Effector memory CD8-positive, alpha-beta T cell (primary cell): ENCODE results near the gene GTF2H2C.
"Not testable (repeated sequence)": the region's sequence is repeated elsewhere in the genome, so short reads cannot be mapped to it uniquely, and the experiment has no call there.

Source experiments
- ATAC-seq: fragments of 150-1000 bp; cut with Tn5 transposase; replicated peaks from 2 replicates; pipeline ENCODE4 v1.10.0; 2021; ENCODE audit warnings: mild to moderate bottlenecking, moderate library complexity
- DNase-seq, 3 experiments: peaks; one replicate each; pipeline ENCODE4 v3.0.0; 2021
- H3K27ac Mint-ChIP-seq, 2 donors: one replicate each; pipeline ENCODE4 v1.8.0; 2022; ENCODE audit warnings: mild to moderate bottlenecking in 2 of 2, mixed read lengths in 2 of 2, moderate library complexity in 2 of 2
- H3K27me3 Mint-ChIP-seq, 2 donors: one replicate each; pipeline ENCODE4 v1.8.0; 2022; ENCODE audit warnings: mixed read lengths in 2 of 2
- H3K36me3 Mint-ChIP-seq: one replicate; pipeline ENCODE4 v1.8.0; 2022; ENCODE audit warnings: mild to moderate bottlenecking, moderate library complexity, mixed read lengths; ENCODE audit not compliant: insufficient read depth
- H3K4me1 Mint-ChIP-seq, 2 donors: one replicate each; pipeline ENCODE4 v1.8.0; 2022; ENCODE audit warnings: low read depth in 2 of 2, mixed read lengths in 2 of 2
- H3K4me3 Mint-ChIP-seq, 2 donors: one replicate each; pipeline ENCODE4 v1.8.0; 2022; ENCODE audit warnings: mild to moderate bottlenecking in 2 of 2, mixed read lengths in 2 of 2, moderate library complexity in 2 of 2
- H3K9me3 Mint-ChIP-seq, 2 donors: one replicate each; pipeline ENCODE4 v1.8.0; 2022; ENCODE audit warnings: mixed read lengths in 2 of 2

GTF2H2C gene

DNA sequence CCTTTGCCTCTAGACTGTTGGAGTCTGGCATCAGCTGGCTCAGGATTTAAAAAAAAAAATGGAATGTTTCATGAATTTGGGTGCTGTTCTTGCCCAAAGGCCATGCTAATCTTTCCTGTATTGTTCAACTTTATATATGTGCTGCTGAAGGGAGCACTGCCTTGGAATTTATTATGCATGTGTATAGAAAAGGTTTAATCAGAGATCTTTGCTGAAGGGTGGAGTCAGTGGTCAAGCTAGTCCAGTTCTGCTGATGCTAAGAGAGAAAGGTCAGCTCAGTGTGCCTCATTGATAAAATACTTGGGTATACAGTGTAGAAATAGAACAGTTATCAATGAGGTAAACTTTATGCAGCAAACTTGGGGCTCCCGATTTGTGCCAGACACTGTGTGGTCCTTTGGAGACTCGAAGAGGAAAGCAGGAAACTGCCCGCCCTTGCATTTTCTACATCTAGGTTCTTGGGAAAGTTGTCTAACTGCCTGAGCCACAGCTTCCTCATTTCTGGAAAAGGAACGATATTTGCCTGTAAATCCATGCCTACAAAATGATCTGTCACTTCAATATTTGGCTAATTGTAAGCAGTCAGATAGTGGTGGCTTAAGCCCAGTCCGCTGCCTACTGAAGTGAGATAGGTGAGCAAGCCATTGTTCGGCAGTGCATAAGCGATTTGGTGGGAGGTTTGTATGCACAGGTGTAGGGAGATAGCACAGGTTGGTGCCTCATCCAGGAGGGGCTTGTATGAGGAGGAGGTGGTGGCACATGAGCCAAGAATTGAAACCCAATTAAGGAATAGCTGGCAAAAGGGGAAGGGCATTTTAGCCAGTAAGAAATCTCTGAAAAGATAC, 29.2 kb upstream of the GTF2H2C start:
- no peak overlapping the region for H3K27ac Mint-ChIP-seq
- ATAC-seq (no peak), DNase-seq (no peak)
- no peaks in the 10 kb centered on the region for H3K4me1 Mint-ChIP-seq
- H3K9me3 Mint-ChIP-seq, result no peaks in the 10 kb centered on the region
- peaks cover 37 to 50% of the 10 kb centered on the region in 2 donors for H3K27me3 Mint-ChIP-seq
- no peaks in the 10 kb centered on the region for H3K36me3 Mint-ChIP-seq
- H3K4me3 Mint-ChIP-seq, result no peak overlapping the region

DNA sequence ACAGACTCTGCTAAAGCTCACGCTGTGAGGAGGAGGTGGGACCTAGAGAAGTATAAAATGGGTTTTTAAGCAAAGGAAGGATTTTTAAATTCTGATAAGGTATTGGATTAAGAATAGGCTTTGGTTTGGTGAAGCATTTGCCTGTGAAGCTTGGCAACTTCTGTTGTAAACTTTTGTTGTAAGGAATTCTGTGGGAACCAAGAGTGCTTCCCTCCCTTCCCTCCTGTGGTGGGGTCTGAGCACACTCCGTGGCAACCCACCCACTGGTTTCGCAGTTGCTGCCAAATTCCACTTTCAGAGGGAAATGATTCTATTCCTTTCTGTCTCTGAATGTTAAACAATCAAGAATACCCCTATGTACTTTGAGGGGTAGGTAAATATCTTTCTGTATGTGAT, 28.6 kb upstream of the GTF2H2C start:
- H3K36me3 Mint-ChIP-seq, result no peaks in the 10 kb centered on the region

DNA sequence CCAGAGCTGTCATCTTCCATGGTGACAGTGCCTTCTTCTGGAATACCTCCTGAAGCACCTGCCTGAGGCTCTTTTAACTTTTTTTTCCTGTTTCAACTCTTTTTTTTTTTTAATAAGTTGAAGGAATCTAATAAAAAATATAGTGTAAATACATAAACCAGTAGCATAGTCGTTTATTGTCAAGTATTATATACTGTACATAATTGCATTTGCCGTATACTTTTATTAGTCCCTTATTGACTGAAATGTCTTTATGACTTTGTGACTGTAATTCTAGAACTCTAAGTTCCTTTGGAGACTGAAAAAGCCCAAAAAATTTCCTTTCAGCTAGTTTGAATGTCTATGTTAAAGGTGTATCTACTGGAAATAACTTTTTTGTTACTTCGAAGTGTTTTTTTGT, 22.1 kb upstream of the GTF2H2C start:
- not testable (repeated sequence) for H3K27ac Mint-ChIP-seq, DNase-seq, H3K4me1 Mint-ChIP-seq, H3K9me3 Mint-ChIP-seq, H3K36me3 Mint-ChIP-seq, ATAC-seq, H3K27me3 Mint-ChIP-seq, H3K4me3 Mint-ChIP-seq

More for the DNA sequence above, 28.6 kb upstream of the GTF2H2C start:
- Mint-ChIP-seq H3K4me1 (no peaks in the 10 kb centered on the region), H3K4me3 (no peak overlapping the region), H3K27me3 (peaks cover 37 to 44% of the 10 kb centered on the region in 2 donors), H3K9me3 (no peaks in the 10 kb centered on the region), H3K27ac (no peak overlapping the region)
- ATAC-seq, result no peak
- no peak for DNase-seq

DNA sequence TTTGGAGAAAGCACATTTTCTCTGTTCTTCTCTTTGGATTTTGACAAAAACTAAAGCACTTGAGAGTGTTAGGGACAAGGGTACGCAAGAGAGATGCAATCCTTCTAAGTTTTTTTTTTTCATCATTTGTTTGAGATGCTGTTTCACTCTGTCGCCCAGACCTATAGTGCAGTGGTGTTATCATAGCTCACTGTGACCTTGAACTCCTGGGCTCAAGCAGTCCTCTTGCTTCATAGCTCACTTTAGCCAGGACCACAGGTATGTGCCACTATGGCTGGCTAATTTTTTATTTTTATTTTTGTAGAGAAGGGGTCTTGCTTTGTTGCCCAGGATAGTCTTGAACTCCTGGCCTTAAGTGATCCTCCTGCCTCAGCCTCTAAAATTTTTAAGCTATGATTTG, 21.3 kb upstream of the GTF2H2C start:
- not testable (repeated sequence) for DNase-seq, ATAC-seq, H3K36me3 Mint-ChIP-seq, H3K9me3 Mint-ChIP-seq, H3K4me3 Mint-ChIP-seq, H3K4me1 Mint-ChIP-seq, H3K27me3 Mint-ChIP-seq, H3K27ac Mint-ChIP-seq

DNA sequence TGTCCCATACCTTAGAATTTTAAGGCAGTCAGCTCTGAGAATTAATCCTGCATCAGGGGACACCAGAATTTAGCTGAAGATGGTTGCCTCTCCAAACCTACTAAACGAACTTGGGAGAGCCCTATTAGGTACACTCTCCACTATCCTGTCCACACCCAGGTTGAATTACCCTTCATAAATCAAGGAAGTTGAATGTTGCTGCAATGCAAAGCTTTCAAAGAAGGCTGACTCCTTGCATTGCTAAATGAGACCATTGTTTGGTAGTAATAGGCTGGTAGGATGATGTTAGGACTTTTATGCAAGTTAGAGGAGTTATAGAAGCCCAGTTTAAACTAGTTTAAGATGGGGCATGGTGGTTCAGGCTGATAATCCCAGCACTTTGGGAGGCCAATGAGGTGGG, 18.6 kb upstream of the GTF2H2C start:
- H3K4me1 Mint-ChIP-seq, H3K9me3 Mint-ChIP-seq, DNase-seq, H3K4me3 Mint-ChIP-seq, H3K27ac Mint-ChIP-seq, H3K27me3 Mint-ChIP-seq, H3K36me3 Mint-ChIP-seq, ATAC-seq: not testable (repeated sequence)

DNA sequence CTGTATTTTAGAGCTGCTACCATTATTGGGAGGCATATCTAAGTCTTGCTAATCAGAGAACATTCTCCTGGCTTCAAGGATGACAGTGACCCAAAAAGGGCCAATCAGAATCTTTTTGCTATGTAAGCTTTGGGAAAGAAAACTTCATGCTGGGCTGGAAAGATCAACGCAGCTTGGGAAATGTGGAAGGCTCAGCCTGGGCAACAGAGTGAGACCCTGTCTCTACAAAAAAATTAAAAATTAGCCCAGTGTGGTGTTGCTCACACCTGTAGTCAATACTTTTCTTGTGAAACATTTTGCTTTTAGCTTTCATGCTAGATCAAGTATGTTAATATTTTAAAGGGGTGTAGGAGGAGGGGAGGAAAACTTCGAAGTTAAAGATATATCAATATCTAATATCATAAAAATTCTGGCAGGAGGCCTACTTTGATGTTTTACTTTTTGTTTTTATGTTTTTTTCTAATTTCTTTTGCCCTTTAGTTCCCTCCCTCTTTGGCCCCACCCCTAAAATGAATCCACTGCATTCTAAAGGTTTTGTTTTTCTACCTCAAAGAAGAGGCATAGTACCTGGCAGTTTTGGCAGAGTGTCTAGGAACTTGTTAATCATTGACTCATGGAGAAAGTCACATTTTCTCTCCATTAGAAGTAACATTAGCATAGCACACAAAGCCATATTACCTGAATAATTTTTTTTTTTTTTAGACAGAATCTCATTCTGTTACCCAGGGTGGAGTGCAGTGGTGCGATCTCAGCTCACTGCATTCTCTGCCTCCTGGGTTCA, 17.0 kb upstream of the GTF2H2C start:
- DNase-seq, H3K9me3 Mint-ChIP-seq, H3K27me3 Mint-ChIP-seq, H3K4me1 Mint-ChIP-seq, ATAC-seq, H3K27ac Mint-ChIP-seq, H3K36me3 Mint-ChIP-seq, H3K4me3 Mint-ChIP-seq: not testable (repeated sequence)

DNA sequence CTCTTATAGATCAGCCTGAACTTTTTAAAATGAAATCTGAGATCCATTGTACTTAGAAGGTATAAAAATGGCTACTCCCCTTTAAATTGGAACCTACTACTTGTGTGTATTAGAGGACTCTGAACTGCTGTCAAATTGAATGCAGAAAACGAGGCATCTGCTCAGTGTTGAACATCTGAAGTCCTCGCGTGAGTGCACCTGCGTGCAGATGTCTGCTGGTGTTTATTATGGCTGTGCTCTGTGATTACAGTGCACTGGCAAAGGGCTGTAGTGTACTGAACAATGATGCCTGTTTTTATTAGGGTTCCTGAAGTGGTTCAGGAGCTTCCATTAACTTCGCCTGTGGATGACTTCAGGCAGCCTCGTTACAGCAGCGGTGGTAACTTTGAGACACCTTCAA, 15.4 kb upstream of the GTF2H2C start:
- H3K4me3 Mint-ChIP-seq, ATAC-seq, H3K27me3 Mint-ChIP-seq, H3K9me3 Mint-ChIP-seq, DNase-seq, H3K4me1 Mint-ChIP-seq, H3K27ac Mint-ChIP-seq, H3K36me3 Mint-ChIP-seq: not testable (repeated sequence)

DNA sequence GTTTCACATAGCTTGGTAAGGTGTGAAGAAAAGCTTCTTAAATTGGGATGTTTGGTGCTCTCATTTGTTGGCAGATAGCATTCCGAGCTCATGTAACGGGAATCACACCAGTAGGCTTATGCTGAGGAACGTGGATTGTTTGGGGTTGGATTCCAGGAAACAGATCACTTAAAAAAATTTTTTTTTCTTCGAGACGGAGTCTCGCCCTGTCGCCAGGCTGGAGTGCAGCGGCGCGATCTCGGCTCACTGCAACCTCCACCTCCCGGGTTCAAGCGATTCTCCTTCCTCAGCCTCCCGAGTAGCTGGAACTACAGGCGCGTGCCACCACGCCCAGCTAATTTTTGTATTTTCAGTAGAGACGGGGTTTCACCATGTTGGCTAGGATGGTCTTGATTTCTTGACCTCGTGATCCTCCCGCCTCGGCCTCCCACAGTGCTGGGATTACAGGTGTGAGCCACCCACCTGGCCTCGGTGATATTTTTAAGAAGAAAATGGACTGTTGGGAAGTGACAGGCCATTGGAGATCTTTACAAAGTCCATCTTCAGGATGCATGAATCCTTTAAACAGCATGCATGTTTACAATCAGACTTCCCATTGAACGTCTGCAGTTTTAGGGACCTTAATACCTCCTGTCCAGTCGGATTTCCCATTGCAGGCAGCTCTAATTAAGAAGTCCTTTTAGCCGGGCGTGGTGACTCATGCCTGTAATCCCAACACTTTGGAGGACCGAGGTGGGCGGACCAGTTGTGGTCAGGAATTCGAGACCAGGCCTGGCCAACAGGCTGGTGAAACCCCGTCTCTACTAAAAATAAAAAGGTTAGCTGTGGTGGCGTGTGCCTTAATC, 818 bp downstream of the GTF2H2C start:
- H3K9me3 Mint-ChIP-seq, H3K27me3 Mint-ChIP-seq, DNase-seq, H3K27ac Mint-ChIP-seq, ATAC-seq, H3K36me3 Mint-ChIP-seq, H3K4me1 Mint-ChIP-seq: not testable (repeated sequence)
- peak overlapping the region; percentile 34 to 80 for H3K4me3 Mint-ChIP-seq

DNA sequence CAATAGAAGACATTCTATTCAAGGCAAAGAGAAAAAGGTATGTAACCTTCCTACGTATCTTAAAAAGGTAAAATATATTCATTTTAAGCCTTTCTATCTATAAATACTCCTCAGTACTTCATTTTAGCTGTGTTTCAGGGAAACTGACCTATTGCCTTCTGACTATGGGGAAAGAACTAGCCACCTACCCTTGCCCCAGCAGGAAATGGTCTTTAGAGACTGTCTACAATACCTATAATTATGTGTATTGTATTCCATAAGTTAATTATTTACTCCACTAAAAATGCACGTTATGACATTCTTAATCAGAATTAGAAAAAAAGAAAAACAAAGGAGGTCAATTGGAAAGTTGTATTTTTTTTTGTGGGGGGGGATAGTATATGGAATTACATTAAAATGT, 6.2 kb downstream of the GTF2H2C start:
- not testable (repeated sequence) for H3K27me3 Mint-ChIP-seq, H3K4me1 Mint-ChIP-seq, H3K27ac Mint-ChIP-seq, H3K9me3 Mint-ChIP-seq, H3K4me3 Mint-ChIP-seq, ATAC-seq, DNase-seq, H3K36me3 Mint-ChIP-seq

DNA sequence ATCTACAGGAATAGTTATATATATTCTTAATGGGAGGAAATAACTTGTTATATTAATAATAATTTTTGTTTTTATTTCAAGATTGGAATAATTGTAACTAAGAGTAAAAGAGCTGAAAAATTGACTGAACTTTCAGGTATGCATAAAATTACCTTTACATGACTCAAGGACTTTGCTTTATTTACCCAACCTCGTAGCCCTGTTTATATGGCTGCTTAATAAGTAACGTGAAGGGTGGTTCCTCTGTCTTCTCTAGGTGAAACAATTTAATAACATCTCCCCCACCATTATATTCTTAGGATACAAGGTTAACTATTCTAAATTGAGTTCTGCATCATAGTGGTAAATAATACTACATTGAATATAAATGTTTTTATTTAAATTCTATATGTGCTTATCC, 8.1 kb downstream of the GTF2H2C start:
- H3K36me3 Mint-ChIP-seq, result not testable (repeated sequence)

DNA sequence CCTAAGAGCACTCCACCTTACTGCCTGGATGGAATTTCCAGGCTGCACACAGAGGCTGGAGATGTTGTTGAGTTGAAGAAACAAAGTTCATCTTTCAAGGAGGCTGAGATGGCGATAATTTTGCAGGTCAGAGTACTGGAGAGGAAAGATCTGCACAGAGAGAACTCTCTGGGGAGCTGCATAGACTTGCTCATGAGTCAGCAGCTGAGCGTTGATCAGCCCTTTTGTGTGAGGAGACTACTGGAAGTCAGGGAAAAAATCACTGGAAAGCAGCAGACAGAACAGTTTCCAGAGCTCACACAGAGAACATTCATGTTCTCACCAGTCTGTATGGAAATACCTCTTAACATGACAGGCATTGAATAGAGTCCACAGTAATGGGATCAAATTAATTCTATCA, 23.4 kb downstream of the GTF2H2C start:
- not testable (repeated sequence) for H3K27me3 Mint-ChIP-seq, H3K36me3 Mint-ChIP-seq, DNase-seq, H3K9me3 Mint-ChIP-seq, ATAC-seq, H3K4me1 Mint-ChIP-seq, H3K4me3 Mint-ChIP-seq, H3K27ac Mint-ChIP-seq

More for the DNA sequence above, 8.1 kb downstream of the GTF2H2C start:
- not testable (repeated sequence) for H3K27me3 Mint-ChIP-seq, H3K4me3 Mint-ChIP-seq, H3K4me1 Mint-ChIP-seq, ATAC-seq, H3K27ac Mint-ChIP-seq, H3K9me3 Mint-ChIP-seq, DNase-seq

DNA sequence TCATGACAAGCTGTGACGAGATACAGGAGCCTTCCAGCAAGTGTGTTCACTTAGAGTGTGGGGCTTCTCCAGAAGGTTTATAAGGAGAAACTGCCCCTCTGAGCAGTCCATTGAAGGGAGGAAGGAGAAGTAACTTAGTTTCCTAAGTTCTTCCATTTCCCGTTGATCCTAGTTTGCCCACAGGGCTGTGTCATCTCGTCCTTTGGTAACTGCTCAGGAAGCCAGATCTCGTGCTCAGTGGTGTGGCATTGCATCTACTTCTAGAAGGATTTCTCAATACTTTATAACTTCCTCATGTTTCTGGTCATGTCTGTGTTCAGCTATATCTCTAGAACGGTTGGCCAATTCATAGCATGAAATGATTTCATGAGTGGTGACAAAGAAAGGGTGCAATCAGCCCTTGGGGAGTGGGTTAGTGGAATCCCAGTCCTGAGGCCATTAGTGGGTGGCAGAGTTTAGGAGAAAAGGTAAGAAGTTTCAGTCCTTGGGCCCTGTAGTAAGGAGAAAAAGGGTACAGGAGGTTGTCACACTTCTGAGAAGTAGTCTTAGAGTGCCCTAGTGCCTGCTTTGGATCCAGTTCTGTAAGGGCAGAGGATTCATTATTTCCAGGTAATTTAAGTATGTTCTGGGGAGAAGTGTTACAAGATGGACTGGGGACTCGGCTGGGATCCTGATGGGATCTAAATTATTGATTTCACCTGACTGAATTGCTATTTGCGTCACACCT, 36.3 kb downstream of the GTF2H2C start:
- not testable (repeated sequence) for H3K4me1 Mint-ChIP-seq, ATAC-seq, H3K9me3 Mint-ChIP-seq, H3K4me3 Mint-ChIP-seq, H3K27ac Mint-ChIP-seq, H3K36me3 Mint-ChIP-seq, DNase-seq, H3K27me3 Mint-ChIP-seq

DNA sequence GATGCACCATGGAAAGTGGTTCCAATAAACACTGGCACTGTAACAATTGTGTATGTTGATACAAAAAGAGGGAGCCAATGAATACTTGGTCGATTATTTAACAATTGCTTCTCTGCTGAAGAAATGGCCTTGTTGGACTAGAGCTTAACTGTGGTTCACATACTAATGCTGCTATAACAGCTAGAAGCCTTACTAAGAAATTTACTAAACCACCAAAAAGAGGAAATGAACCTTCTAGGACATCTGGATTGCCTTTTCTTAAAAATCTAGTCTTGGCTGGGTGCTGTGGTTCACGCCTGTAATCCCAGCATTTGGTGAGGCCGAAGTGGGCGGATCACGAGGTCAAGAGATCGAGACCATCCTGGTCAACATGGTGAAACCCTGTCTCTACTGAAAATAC, 42.0 kb downstream of the GTF2H2C start:
- ATAC-seq, H3K9me3 Mint-ChIP-seq, H3K4me3 Mint-ChIP-seq, H3K27me3 Mint-ChIP-seq, H3K4me1 Mint-ChIP-seq, H3K36me3 Mint-ChIP-seq, DNase-seq, H3K27ac Mint-ChIP-seq: not testable (repeated sequence)
